Activated CD4-positive, alpha-beta T cell treated with anti-CD3 and anti-CD28 coated beads, Interleukin-2, Interleukin-6, amounts not matched to agents 100 ng/mL and 50 ng/mL, durations not matched to agents 16 hours and 8 hours (primary cell): ENCODE data around the gene SLC46A1.

Experiments
- DNase-seq: peaks from one replicate; pipeline ENCODE4 v3.0.0-alpha.2; 2020

SLC46A1 gene

DNA sequence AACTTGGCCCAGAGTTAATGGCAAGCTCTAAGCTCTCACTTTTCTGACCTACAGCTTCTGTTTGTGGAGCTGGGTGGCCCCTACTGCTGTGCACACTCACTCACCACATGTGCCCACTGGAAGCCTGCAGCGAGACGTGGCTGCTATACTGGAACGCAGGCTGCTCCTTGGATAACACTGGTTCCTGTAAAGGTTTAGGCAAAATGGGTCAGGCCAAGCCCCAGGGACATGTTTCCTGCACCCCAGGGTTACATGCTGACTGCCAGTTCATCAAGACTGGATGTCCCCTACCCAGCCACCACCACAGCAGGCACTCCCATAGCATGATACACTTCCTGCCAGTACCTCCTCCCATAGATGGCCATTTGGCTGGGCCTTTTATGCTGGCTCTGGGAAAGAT lies 57.0 kb downstream of the SLC46A1 start:
- no peak for DNase-seq

DNA sequence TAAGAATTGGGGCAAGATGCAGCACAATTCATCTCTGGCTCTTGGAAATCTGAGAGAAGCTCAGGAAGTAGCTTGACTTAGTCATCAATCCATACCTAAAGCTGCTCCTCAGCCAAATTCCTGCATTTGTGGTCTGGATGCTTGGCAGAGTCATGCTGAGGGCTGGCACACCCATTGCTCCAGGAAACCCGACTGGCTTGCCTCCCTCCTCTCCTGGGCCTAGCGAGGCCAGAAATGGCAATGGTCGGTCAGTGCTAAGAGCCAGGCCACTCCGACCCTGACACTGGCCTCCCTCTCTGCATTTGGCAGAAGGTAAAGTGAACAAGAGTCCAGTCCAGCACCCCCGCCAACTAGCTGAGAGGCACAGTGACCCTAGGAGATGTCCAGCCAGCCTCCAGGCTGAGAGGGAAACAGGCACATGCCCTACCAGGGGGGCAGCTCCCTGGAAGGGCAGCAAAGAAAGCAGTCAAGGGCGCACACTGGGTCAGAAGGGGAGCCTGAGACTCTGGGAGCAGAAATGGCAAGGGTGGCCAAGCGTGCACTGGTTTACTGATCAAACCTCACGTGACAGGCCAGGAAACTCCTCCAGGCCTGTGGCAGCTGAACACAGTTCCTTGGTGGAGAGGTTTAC lies 58.6 kb downstream of the SLC46A1 start:
- DNase-seq = no peak

DNA sequence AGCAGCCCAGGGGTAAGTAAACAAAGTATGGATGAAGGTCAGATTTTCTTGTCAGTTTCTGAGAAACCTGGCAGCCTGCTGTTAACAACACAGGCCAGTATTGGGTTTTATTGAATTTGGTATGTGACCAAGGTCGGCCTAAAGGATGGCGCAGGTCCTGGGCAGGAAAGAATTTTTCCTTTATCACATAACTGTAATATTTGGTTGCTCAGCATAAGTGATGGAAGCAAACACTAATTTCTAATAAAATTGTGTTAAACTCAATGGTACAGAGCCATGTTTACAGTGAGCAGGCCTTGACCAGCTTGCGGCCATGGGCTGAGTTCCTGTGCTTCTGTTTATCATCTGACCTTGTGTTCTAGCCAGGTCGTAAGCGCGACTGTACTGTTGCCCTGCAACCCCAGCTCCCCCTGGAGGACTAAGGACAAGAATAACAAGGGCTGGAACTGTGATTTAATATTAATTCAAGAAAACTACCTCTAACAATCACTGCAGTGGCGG lies 59.2 kb downstream of the SLC46A1 start:
- no peak for DNase-seq

DNA sequence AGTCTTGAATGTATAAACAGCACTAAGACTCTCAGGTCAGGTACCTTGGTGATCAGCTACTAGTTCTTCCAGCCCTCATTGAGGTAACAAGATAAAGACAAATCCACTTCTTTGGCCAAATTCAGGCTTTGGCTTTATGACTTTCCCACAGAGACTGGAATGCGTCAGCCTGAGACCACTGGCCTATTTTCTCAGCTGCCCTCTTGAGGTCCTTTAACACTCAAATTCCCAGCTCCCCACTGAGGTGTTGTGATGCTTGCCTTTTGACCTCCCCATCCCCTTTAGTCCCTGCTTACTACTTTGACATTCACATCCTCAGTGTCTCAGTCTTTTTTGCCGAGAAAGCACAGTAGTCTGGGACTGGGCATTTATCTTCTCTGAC lies 59.8 kb downstream of the SLC46A1 start:
- no peak for DNase-seq

DNA sequence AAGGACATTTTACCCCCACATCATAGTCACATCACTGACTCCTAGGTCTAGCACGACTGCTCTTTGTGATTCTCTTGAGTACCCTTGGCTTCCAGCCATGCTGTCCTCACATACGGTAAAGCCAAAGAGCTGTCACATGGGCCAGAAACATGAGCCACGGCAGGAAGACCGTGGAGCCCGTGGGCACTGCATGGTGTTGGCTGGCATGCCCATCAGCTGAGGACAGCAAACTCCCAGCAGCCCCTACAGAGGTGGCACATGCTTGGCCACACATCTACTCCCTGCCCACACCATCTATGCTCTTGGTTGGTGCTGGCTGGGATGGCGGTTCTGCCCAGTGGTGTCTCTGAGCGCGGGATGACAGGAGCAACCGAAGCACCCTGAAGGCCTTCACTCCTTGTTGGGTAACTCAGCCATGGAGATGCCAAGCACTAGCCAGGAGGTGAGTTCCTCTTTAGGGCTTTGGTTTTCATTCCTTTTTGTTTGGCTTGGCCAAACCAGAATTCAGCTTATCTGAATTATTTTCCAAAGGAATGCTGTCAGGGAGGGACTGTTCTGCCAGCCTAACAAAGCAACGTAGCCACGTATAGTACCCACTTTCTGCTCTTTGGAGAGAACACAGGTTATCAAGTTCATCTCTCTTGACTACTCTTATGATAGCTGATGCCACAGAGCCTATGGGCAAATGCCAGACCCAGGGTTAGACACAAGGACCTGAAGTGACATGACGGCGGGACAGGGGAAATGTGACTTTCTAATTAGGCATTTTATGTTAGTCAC lies 60.4 kb downstream of the SLC46A1 start:
- no peak for DNase-seq
